Ammon's horn (tissue), 1 donor: ENCODE data around the gene MXI1.
"Not testable (repeated sequence)": the region's sequence is repeated elsewhere in the genome, so short reads cannot be mapped to it uniquely, and the experiment has no call there.

Source experiments
- DNase-seq: peaks from one replicate; pipeline ENCODE4 v3.0.0-alpha.2; 2016; ENCODE audit warnings: low spot score

MXI1 gene

DNA sequence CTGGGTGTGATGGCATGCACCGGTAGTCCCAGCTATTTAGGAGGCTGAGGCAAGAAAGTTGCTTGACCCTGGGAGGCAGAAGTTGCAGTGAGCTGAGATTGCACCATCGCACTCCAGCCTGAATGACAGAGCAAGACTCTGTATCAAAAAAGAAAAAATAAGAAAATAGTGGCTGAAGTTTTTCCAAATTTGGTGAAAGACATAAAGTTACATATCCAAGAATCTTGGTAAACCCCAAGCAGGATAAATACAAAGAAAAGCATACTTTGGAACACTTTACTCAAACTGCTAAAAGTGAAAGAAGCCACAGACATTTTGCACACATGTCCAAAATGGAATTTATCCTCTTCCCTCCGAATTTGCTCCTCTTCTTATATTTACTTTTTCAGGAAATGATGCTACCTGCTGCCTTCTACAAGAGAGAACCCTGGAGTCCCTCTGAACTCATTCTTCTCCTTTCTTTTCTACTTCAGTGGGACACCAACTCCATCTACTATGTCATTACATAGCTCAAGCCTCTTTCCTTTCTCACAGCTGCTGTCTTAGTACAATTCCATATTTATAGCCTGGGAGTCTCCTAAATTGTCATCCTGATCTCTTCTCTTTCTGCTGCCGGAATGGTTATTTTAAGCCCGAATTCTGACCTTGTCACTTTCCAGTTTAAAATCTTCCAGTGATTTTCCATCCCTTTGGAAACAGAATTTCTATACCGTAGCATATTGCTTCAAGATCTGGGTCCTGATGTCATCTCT lies 114.6 kb downstream of the MXI1 start:
- no peak for DNase-seq

DNA sequence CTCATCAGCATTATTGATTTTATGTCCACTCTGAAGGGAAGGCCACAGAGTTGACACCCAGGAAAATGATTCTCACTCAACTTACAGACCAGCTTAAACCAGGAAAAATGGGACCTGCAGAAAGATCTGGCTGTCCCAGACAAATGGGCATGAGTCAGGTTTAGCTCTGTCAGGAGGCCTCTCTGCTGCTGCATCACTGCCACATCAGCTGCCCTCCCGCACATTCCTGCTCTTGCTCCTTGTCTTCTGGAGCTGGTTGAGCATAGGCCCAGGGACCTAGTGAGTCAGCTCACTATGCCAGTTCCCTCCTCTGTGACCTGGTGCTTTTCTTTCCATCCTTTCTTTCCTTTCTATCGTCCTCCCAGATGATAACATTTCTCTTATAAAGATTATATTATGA lies 116.1 kb downstream of the MXI1 start:
- DNase-seq: no peak

DNA sequence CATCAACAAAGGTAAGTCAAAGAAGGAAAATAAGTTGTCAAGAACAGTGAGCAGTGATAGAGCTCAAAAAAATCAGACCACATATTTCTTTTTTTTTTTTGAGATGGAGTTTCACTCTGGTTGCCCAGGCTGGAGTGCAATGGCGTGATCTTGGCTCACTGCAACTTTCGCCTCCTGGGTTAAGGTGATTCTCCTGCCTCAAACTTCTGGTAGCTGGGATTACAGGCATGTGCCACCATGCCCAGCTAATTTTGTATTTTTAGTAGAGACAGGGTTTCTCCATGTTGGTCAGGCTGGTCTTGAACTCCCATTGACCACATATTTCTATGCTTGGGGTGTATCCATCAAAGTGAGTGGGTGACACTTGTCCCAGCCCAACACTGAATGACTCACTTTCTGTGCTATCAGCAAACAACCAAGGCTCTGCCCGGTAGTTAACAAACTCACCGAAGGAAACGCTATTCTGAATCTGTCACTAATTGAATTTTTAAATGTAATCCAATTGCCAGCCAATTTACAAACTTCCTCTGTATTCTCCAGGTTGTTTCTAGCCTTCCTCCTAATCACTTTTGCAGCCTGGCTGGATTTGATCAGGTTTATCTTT lies 116.9 kb downstream of the MXI1 start:
- no peak for DNase-seq

DNA sequence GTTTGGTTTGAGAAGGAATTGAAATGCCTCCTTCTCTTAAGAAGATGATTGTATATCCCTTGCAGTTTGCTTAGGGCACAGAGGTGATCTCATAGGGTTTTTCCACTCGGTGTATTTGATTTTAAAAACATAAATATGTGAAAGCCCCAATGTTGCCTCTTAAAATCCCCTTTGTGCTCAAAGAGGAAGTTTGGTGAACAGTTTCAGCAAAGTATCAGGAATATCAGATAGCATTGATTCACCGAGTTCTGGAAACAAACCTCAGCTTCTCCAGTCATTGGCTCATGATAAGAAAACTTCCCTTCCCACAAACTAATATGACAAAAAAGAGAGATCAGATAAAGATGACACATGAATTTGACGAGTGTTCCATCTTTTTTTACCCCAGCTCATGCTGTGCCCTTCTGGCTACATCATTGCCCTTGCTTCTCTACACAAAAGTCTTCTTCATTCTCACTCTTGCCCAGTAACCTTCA lies 117.4 kb downstream of the MXI1 start:
- no peak for DNase-seq

DNA sequence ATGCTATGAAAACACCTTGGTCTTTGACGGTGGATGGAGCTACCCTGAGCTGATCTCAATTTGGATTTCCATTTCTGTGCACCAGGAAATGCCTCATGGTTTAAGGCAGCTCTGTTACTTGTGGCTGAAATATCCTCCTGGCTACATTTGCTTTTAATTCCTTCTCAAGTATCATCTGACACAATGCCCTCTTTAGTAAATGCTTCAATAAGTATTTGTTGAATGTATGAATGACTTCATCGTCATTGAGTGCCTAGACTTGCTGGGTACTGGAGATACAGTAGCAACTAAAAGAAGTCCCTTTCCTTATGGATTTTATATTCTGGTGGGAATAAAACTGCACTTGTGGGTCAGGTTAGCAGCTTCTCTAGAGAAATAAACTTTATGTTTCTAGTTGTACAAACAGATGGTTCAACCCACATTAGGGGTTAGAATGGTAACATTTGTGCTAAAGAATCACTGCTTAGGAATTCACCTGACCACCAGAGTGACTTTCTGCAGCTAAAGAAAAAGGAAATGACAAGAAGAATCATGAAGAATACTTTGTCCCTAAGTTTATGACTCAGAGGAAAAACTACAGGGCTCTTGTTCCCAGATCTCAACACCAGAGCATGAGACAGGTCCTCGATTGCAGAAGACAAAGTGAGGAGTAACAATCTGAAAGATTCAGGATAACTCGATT lies 119.1 kb downstream of the MXI1 start:
- no peak for DNase-seq

DNA sequence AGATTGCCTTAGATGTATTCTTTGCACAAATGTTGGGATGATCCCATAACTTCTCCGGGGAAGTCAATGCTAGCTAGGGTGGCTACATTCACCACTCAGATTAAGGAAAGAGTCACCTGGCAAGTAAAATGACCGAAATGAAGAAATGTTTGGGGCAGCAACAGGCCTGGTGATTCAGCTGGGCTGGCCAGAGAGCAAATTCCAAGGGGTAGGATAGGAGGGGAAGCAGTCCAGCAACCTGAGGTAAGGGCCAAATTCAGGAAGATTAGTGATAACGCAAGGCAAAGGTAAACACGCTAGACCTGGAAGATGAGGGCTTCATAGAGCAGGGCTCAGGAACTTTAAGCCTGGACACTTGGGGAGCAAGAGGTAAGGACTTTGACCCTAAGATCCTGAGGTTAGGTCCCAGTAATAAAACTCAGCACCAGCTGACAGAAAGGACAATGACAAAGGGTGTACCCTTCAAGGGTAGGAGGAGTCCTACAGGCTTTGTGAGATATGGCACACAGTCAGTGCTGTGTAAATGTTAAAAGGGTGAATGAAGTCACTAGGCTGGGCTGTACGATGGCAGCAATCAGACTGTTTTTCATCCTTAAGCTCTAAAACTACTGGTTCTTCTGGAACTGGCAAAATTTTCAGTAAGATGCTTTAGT lies 120.0 kb downstream of the MXI1 start:
- no peak for DNase-seq

DNA sequence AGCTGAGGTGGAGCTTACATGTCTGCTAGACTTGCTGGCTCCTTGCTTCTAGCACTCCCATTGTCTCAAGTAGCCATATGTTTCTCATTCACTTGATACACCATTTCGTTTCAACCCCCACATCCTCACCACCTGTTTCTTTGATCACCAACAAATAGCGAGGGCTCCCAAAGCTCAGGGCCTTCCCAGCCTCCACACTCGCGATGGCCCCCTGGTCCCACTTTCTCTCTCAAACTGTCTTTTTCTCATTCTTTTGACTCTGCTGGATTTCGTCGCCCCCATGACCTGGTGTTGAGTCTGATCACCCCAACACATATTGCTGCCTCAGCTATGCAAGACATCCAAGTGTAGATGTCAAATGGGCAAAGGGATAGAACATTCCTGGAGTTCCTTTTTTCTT lies 123.3 kb downstream of the MXI1 start:
- no peak for DNase-seq

DNA sequence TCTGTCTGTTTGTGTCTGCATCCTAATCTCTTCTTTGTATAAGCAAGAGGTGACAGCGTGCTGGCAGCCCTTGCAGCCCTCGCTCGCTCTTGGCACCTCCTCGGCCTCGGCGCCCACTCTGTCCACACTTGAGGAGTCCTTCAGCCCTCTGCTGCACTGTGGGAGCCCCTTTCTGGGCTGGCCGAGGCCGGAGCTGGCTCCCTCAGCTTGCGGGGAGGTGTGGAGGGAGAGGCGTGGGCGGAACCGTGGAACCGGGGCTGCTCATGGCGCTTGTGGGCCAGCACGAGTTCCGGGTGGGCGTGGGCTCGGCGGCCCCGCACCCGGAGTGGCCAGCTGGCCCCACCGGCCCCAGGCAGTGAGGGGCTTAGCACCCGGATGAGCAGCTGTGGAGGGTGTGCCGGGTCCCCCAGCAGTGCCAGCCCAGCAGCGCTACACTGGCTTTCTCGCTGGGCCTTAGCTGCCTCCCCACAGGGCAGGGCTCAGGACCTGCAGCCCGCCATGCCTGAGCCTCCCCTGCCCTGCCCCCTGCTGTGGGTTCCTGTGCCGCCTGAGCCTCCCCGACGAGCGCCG lies 123.9 kb downstream of the MXI1 start:
- not testable (repeated sequence) for DNase-seq

DNA sequence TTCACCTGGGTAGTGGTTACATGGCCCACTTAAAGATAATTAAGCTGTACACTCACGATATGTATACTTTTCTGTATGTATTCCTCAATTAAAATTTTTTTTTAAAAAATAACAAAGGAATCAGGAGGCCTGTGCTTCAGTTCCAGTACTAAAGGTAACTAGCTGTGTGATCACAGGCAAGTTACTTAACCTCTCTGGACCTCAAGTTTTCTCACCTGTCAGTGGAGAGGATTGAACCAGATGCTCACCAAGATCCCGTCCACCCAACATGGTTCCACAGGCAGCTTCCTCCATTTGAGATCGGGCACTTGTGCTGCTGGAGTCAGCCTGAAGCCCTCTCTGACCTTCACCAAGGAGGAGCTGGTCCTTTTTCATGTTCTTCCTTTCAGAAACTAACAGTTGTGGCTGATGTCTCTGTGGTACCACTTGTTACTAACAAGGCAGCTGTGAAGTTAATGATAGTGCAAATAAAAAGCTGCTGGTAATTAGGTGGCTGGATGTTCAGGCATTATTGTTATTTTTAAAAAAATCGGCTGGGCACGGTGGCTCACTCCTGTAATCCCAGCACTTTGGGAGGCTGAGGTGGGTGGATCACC lies 126.8 kb downstream of the MXI1 start:
- DNase-seq: no peak

DNA sequence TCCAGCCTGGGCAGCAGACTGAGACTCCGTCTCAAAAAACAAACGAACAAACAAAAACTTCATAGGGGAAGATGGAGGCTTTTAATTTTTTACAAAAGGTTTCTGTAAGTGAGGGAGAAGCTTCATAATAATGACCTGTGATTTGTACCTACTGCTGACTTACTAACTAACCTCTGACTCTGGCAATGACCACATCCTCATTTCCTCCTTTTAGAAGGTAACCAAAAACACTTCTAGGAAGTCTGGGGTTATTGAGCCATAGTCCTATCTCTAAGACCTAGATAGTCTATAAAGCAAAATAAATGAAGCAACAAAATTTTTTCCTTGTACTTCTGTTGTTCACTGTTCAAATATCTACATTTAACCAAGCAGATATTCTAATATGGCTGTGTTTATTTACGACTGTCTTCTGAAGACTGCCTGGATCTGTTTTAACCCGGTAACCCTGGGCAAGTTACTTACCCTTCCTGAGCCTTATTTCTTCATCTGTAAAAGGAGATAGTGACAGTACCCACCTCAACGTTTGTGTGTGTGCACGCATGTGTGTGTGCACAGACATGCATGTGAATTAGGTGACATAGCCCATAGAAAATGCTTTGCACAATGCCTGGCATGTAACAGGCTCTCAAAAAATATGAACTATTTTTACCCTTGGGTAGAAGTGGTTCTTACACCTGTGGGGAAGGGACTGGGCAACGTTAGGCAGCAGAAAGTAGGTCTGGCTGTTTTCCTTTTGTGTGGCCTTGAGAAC lies 128.1 kb downstream of the MXI1 start:
- DNase-seq: no peak

DNA sequence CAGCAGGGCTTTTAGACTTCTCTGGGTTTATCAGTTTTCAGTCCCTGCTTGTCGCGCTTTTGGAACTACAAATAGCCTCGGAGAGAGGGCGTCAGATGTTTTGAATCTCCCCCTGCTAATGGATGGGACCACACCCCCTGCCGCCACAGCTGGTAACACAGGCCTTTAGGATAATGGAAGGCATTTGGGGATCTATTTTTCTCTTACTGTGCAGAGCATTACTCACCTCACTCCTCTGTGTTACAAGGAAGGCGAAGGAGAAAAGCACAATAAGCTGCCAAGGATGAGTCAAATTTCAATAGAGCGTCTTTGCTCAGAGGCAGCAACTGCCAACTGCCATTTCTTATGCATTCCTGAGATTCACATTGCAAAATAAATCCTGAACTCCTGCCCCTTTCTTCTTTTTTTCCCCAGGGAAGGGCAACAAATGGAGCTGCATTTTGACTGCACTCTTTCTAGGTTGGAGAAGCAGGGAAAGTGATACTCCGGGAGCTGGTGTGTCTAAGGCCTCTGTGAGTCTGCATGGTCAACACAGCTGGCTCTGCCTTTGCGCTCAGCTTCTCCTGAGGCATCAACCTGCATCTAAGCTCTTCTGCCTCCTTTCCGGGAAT lies 128.8 kb downstream of the MXI1 start:
- DNase-seq: peak; percentile 17
